ENCODE data around the gene DMC1. TPM values are rescaled to one million over a fixed set of nuclear protein-coding genes. Genes with fewer than 3 reads are reported as not detected.
"Not testable (repeated sequence)": the region's sequence is repeated elsewhere in the genome, so short reads cannot be mapped to it uniquely, and the experiment has no call there.

DMC1 gene
- 10 to 100 TPM in 1 of 2 experiments, 1 to 10 TPM in 1; 8.3 to 13.2 TPM for total RNA-seq

GRCh38 chr22:38569972-38570778 is at the start of gene DMC1:
TSS of gene DMC1 (minus strand) at chr22:38570183. CDS start at chr22:38568256, 1,927 bp downstream.
- POLR2A ChIA-PET = interaction anchor here (0.7 to 2.2 kb wide), 13 partner anchors 22 to 884 kb away, joined by 3 to 8 read pairs (median 4); partner anchors contain the start of genes CBY1, NOL12 and TOMM22

GRCh38 chr22:38618682-38619081 is 48.7 kb upstream of the DMC1 start:
- DNase-seq (no peak), ATAC-seq (ENCODE audit: low read depth) (no peak)
- Mint-ChIP-seq H3K4me1 (no peaks in the 10 kb centered on the region), H3K27ac (no peak overlapping the region), H3K4me3 (no peak overlapping the region), H3K36me3 (no peaks in the 10 kb centered on the region), H3K9me3 (peaks cover 8% of the 10 kb centered on the region), H3K27me3 (peaks cover 13% of the 10 kb centered on the region)
- POLR2A ChIA-PET = interaction anchor here (0.6 kb wide), 1 partner anchor 37 kb away, joined by 4 read pairs; no protein-coding TSS in a partner anchor

More at GRCh38 chr22:38569972-38570778, at the start of gene DMC1:
- H3K9me3 Mint-ChIP-seq = no peaks in the 10 kb centered on the region
- DNase-seq = peak; percentile 98
- peak within 1 kb of the TSS; percentile 97 for H3K27ac Mint-ChIP-seq
- H3K27me3 Mint-ChIP-seq = no peaks in the 10 kb centered on the region
- H3K4me1 Mint-ChIP-seq = peaks cover 16% of the 10 kb centered on the region
- H3K36me3 Mint-ChIP-seq = peaks cover 7% of the 10 kb centered on the region
- ATAC-seq (ENCODE audit: low read depth) = peak; percentile 86
- H3K4me3 Mint-ChIP-seq = peak within 1 kb of the TSS; percentile 92

GRCh38 chr22:38618258-38618657 is 48.3 kb upstream of the DMC1 start:
- H3K27me3 Mint-ChIP-seq = peaks cover 13% of the 10 kb centered on the region
- no peaks in the 10 kb centered on the region for H3K36me3 Mint-ChIP-seq
- POLR2A ChIA-PET = interaction anchor here (0.6 kb wide), 1 partner anchor 37 kb away, joined by 4 read pairs; no protein-coding TSS in a partner anchor
- no peak overlapping the region for H3K27ac Mint-ChIP-seq
- ATAC-seq (ENCODE audit: low read depth) (no peak), DNase-seq (no peak)
- H3K4me1 Mint-ChIP-seq = no peaks in the 10 kb centered on the region
- H3K4me3 Mint-ChIP-seq = no peak overlapping the region
- peaks cover 8% of the 10 kb centered on the region for H3K9me3 Mint-ChIP-seq

- H3K4me1 Mint-ChIP-seq; H3K9me3 Mint-ChIP-seq; DNase-seq; H3K36me3 Mint-ChIP-seq; POLR2A ChIA-PET; ATAC-seq (ENCODE audit: low read depth); H3K4me3 Mint-ChIP-seq; H3K27ac Mint-ChIP-seq: not testable (repeated sequence)
- H3K27me3 Mint-ChIP-seq = peaks cover 11% of the 10 kb centered on the region
Measured at GRCh38 chr22:38615064-38615405, 45.1 kb upstream of the DMC1 start.

GRCh38 chr22:38614332-38615063 is 44.5 kb upstream of the DMC1 start:
- H3K4me1 Mint-ChIP-seq = no peaks in the 10 kb centered on the region
- POLR2A ChIA-PET = no interaction called here
- H3K9me3 Mint-ChIP-seq = peaks cover 8% of the 10 kb centered on the region
- no peak overlapping the region for H3K4me3 Mint-ChIP-seq
- ATAC-seq (ENCODE audit: low read depth) (no peak), DNase-seq (no peak)
- H3K27ac Mint-ChIP-seq = no peak overlapping the region
- H3K27me3 Mint-ChIP-seq = peaks cover 11% of the 10 kb centered on the region
- H3K36me3 Mint-ChIP-seq = no peaks in the 10 kb centered on the region

- Mint-ChIP-seq H3K27ac (no peak overlapping the region), H3K36me3 (no peaks in the 10 kb centered on the region), H3K9me3 (peaks cover 5% of the 10 kb centered on the region), H3K27me3 (peaks cover 11% of the 10 kb centered on the region), H3K4me1 (no peaks in the 10 kb centered on the region), H3K4me3 (no peak overlapping the region)
- POLR2A ChIA-PET = no interaction called here
- DNase-seq (no peak), ATAC-seq (ENCODE audit: low read depth) (no peak)
Measured at GRCh38 chr22:38613588-38613987, 43.6 kb upstream of the DMC1 start.

GRCh38 chr22:38612217-38613006 is 42.4 kb upstream of the DMC1 start:
- DNase-seq = no peak
- no peak overlapping the region for H3K27ac Mint-ChIP-seq
- POLR2A ChIA-PET = no interaction called here
- H3K9me3 Mint-ChIP-seq = no peaks in the 10 kb centered on the region
- ATAC-seq (ENCODE audit: low read depth) = no peak
- no peak overlapping the region for H3K4me3 Mint-ChIP-seq
- H3K27me3 Mint-ChIP-seq = peaks cover 6% of the 10 kb centered on the region
- no peaks in the 10 kb centered on the region for H3K36me3 Mint-ChIP-seq
- no peaks in the 10 kb centered on the region for H3K4me1 Mint-ChIP-seq

GRCh38 chr22:38611559-38611958 is 41.6 kb upstream of the DMC1 start:
- Mint-ChIP-seq H3K9me3 (no peaks in the 10 kb centered on the region), H3K27ac (no peak overlapping the region), H3K4me1 (no peaks in the 10 kb centered on the region), H3K27me3 (peaks cover 6% of the 10 kb centered on the region), H3K36me3 (no peaks in the 10 kb centered on the region), H3K4me3 (no peak overlapping the region)
- DNase-seq (no peak), ATAC-seq (ENCODE audit: low read depth) (no peak)
- POLR2A ChIA-PET = no interaction called here

- POLR2A ChIA-PET = no interaction called here
- DNase-seq (no peak), ATAC-seq (ENCODE audit: low read depth) (no peak)
- H3K4me3 Mint-ChIP-seq = no peak overlapping the region
- H3K27ac Mint-ChIP-seq = no peak overlapping the region
- no peaks in the 10 kb centered on the region for H3K36me3 Mint-ChIP-seq
- peaks cover 2% of the 10 kb centered on the region for H3K4me1 Mint-ChIP-seq
- no peaks in the 10 kb centered on the region for H3K9me3 Mint-ChIP-seq
- H3K27me3 Mint-ChIP-seq = peaks cover 3% of the 10 kb centered on the region
Measured at GRCh38 chr22:38610234-38610633, 40.3 kb upstream of the DMC1 start.

- POLR2A ChIA-PET = interaction anchor here (0.5 kb wide), 1 partner anchor 765 kb away, joined by 5 read pairs; no protein-coding TSS in a partner anchor
- Mint-ChIP-seq H3K4me1 (peaks cover 2% of the 10 kb centered on the region), H3K9me3 (no peaks in the 10 kb centered on the region), H3K36me3 (no peaks in the 10 kb centered on the region), H3K27me3 (no peaks in the 10 kb centered on the region), H3K4me3 (no peak overlapping the region), H3K27ac (no peak overlapping the region)
- ATAC-seq (ENCODE audit: low read depth) (no peak), DNase-seq (no peak)
Measured at GRCh38 chr22:38608992-38609750, 39.2 kb upstream of the DMC1 start.

GRCh38 chr22:38607680-38608079 is 37.7 kb upstream of the DMC1 start:
- peaks cover 2% of the 10 kb centered on the region for H3K4me1 Mint-ChIP-seq
- H3K27me3 Mint-ChIP-seq = no peaks in the 10 kb centered on the region
- H3K9me3 Mint-ChIP-seq = no peaks in the 10 kb centered on the region
- H3K4me3 Mint-ChIP-seq = no peak overlapping the region
- POLR2A ChIA-PET = no interaction called here
- ATAC-seq (ENCODE audit: low read depth) (no peak), DNase-seq (no peak)
- no peaks in the 10 kb centered on the region for H3K36me3 Mint-ChIP-seq
- no peak overlapping the region for H3K27ac Mint-ChIP-seq

- Mint-ChIP-seq H3K4me1 (peaks cover 2% of the 10 kb centered on the region), H3K9me3 (no peaks in the 10 kb centered on the region), H3K27me3 (peaks cover 7% of the 10 kb centered on the region), H3K4me3 (no peak overlapping the region), H3K36me3 (no peaks in the 10 kb centered on the region), H3K27ac (no peak overlapping the region)
- no peak for DNase-seq
- POLR2A ChIA-PET = no interaction called here
- no peak for ATAC-seq (ENCODE audit: low read depth)
Measured at GRCh38 chr22:38602166-38602565, 32.2 kb upstream of the DMC1 start.

Data from activated naive CD8-positive, alpha-beta T cell treated with anti-CD3 and anti-CD28 coated beads, Interleukin-2, amount 10 ng/mL, durations not matched to agents 7 days and 5 days (primary cell).